Spleen (tissue), 7 donors: ENCODE data around the gene OR8H1.

Experiments used
- CTCF ChIP-seq, 11 experiments: fragments of 200-600 bp in 7 of 11; fragments of 450-650 bp in 4 of 11; sonication (generic) in 4 of 11; IDR thresholded peaks in 8 of 11; conservative IDR thresholded peaks in 3 of 11; 1 replicate in 7 of 11; 2 replicates in 4 of 11; pipeline versions ENCODE4 v1.4.0 to v1.8.0; 2016 to 2021; ENCODE audit warnings: antibody characterized with exemption in 11 of 11, inconsistent platforms in 4 of 11, mild to moderate bottlenecking in 1 of 11
- POLR2A ChIP-seq, 3 donors: fragments of 450-650 bp; IDR thresholded peaks; one replicate each; pipeline ENCODE4 v1.5.1; 2017; ENCODE audit warnings: antibody characterized with exemption in 3 of 3, mild to moderate bottlenecking in 1 of 3
- donor health status: DM: no; HTN: no; CAD: no; lungs with moderate emphysema.
- donor health status: DM: no; HTN: no; CAD: no.
- donor health status: DM: no; HTN: no; CAD: no.

- TF ChIP-seq CTCF (IDR thresholded peaks at IDR 0.05 in 8 of 11, conservative IDR thresholded peaks at IDR 0.05 in 3 of 11) (no peak), POLR2A (IDR thresholded peaks at IDR 0.05) (no peak)
Measured at GRCh38 chr11:56273854-56274253, 18.2 kb downstream of the OR8H1 start, which contains the start of gene OR5T1.
